ENCODE data around the gene ERG. TPM values are rescaled to one million over a fixed set of nuclear protein-coding genes. Genes with fewer than 3 reads are reported as not detected.

The ERG gene
- total and polyA plus RNA-seq, 9 of the 15 experiments (the other 6 are each of a cell fraction or from before 2014, with no cell fraction given), result 0.06 TPM; not detected in 8

- no peaks in the 10 kb centered on the region for H3K9me3 ChIP-seq (replicated peaks; ENCODE audit: control insufficient read depth, insufficient read depth, low read depth, low read length)
- ChIA-PET POLR2A (interaction anchor here (0.6 kb wide), 1 partner anchor 1053 kb away, joined by 3 read pairs; no protein-coding TSS in a partner anchor), CTCF (ENCODE audit: low intra/inter-chr PET ratio) (no interaction called here)
- no peaks in the 10 kb centered on the region for H3K9me1 ChIP-seq (ENCODE audit: control insufficient read depth, insufficient read depth, low read length)
- H3K4me3 ChIP-seq, result no peak overlapping the region
- H4K20me1 ChIP-seq (replicated peaks; ENCODE audit: control insufficient read depth, insufficient read depth, low read length), result no peaks in the 10 kb centered on the region
- H3K79me2 ChIP-seq (ENCODE audit: control insufficient read depth, insufficient read depth, low read length), result no peaks in the 10 kb centered on the region
- peaks cover 0 to 21% of the 10 kb centered on the region in 2 experiments; a peak in 3 of 5 replicates for H3K27me3 ChIP-seq (ENCODE audit: control insufficient read depth in 2 of 2, insufficient read depth in 2 of 2, low read length in 2 of 2)
- 6% methylated on average over 5 of the region's 5 CpGs for WGBS (ENCODE audit: insufficient coverage, low coverage, missing lambda C conversion rate)
- no peak overlapping the region for H3K4me2 ChIP-seq (ENCODE audit: insufficient read depth, low read length)
- no peaks in the 10 kb centered on the region for H3K36me3 ChIP-seq (ENCODE audit: control insufficient read depth, insufficient read depth, low read length)
- in situ Hi-C loops (cut with MboI) (no loop called here), intact Hi-C loops (cut with micrococcal nuclease) (no loop called here)
- DNase-seq (ENCODE audit: extremely low read depth in 1 of 4, low spot score in 3 of 4) (no peak), FAIRE-seq (no peak), ATAC-seq (no peak)
- no peak overlapping the region for H2AFZ ChIP-seq (ENCODE audit: low read depth, low read length)
- H3K4me1 ChIP-seq (replicated peaks in 1 of 2; ENCODE audit: control insufficient read depth in 2 of 2, insufficient read depth in 2 of 2, low read length in 2 of 2), result peaks cover 4 to 13% of the 10 kb centered on the region in 2 experiments; a peak in 4 of 5 replicates
- no peak overlapping the region for H3K27ac ChIP-seq (ENCODE audit: extremely low read depth, low read depth, low read length)
- BruUV-seq (replicated peaks), result no TSS peak
- H3K9ac ChIP-seq (ENCODE audit: insufficient read depth in 1 of 2, low read depth in 2 of 2, low read length in 2 of 2), result no peak overlapping the region
- no peak for TF ChIP-seq LCOR (CRISPR knock-in tag; IDR thresholded peaks at IDR 0.05)
- TF ChIP-seq TAF15 (IDR thresholded peaks at IDR 0.05; ENCODE audit: low read depth, low read length), result no peak
- TF ChIP-seq UBTF (IDR thresholded peaks at IDR 0.05; ENCODE audit: borderline replicate concordance in 1 of 2, low read depth in 2 of 2, low read length in 2 of 2), result no peak
- no peak for TF ChIP-seq ELK3 (CRISPR knock-in tag; IDR thresholded peaks at IDR 0.05)
- no peak for TF ChIP-seq ZFP1 (CRISPR knock-in tag; IDR thresholded peaks at IDR 0.05)
- TF ChIP-seq E2F5 (CRISPR knock-in tag; IDR thresholded peaks at IDR 0.05), result no peak
- no peak for TF ChIP-seq HOMEZ (CRISPR knock-in tag; IDR thresholded peaks at IDR 0.05)
- TF ChIP-seq FOXA3 (CRISPR knock-in tag; conservative IDR thresholded peaks at IDR 0.05 in 1 of 2, IDR thresholded peaks at IDR 0.05 in 1 of 2), result no peak
- TF ChIP-seq NFATC3 (IDR thresholded peaks at IDR 0.05), result no peak
- no peak for TF ChIP-seq JUN (IDR thresholded peaks at IDR 0.05; ENCODE audit: borderline replicate concordance, low read depth, low read length)
- no peak for TF ChIP-seq JUN (CRISPR knock-in tag; IDR thresholded peaks at IDR 0.05; ENCODE audit: borderline replicate concordance)
- no peak for TF ChIP-seq ZMIZ1 (IDR thresholded peaks at IDR 0.05; ENCODE audit: low read depth in 2 of 2, low read length in 2 of 2)
- TF ChIP-seq ZNF324 (CRISPR knock-in tag; IDR thresholded peaks at IDR 0.05), result no peak
Measured at GRCh38 chr21:38471766-38472165, 26.5 kb downstream of the ERG start.
